Stimulated activated CD4-positive, alpha-beta T cell treated with anti-CD3 and anti-CD28 coated beads, TNF-alpha, amount 100 ng/mL, for 4 hours (primary cell): ENCODE measurements around the gene FIS1.
"Not testable (repeated sequence)": the region's sequence is repeated elsewhere in the genome, so short reads cannot be mapped to it uniquely, and the experiment has no call there.

ENCODE experiments used
- DNase-seq, 3 experiments: peaks; one replicate each; pipeline ENCODE4 v3.0.0-alpha.2; 2020; ENCODE audit warnings: low read depth in 3 of 3

FIS1 gene

GRCh38 chr7:101205901-101206664 lies 38.8 kb downstream of the FIS1 start:
- DNase-seq = no peak

DNA sequence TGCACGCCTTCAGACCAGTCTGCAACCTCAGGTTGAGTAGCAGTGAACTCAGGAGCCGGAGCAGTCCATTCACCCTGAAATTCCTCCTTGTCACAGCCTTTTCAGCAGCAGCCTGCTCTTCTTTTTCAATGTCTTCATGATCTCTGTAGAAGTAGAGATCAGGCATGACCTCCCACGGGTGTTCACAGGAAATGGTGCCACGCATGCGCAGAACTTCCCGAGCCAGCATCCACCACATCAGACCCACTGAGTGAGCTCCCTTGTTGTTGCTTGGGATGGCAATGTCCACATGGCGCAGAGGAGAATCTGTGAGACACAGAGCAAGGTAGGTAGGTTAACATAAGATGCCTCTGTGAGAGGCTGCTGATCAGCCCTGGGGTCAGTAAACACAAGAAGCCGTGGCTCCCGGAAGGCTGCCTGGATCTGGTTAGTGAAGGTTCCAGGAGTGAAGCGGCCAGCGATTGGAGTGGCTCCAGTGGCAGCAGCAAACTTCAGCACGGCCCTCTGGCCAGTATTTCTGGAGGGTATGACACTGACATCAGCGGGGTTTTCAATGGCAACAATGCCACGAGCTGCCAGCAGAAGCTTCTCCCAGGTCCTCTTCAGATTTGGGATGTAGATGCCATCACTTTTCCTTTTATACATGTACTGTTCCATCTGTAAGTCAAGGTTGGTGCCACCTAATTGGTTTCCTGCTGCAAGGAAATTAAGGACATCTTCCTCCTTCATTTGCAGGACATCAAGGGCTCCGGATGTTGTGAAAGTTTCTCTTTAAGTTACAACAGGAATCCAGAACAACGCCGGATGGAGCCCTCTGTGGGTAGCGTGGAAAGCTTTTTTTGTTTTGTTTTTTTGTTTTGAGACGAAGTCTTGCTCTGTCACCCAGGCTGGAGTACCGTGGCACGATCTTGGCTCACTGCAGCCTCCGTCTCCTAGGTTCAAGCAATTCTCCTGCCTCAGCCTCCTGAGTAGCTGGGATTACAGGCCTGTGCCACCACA lies 40.8 kb downstream of the FIS1 start:
- DNase-seq = not testable (repeated sequence)

DNA sequence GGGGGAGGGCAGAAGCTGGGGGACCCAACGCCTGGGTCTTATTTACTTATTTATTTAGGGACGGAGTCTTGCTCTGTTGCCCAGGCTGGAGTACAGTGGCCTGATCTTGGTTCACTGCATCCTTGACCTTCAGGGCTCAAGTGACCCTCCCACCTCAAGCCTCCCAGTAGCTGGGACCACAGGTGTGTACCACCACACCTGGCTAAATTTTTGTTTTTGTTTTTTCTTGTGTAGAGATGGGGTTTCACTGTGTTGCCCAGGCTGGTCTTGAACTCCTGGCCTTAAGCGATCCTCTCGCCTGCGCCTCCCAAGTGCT lies 42.3 kb downstream of the FIS1 start:
- no peak for DNase-seq

GRCh38 chr7:101201695-101202602 lies 42.9 kb downstream of the FIS1 start:
- no peak for DNase-seq

DNA sequence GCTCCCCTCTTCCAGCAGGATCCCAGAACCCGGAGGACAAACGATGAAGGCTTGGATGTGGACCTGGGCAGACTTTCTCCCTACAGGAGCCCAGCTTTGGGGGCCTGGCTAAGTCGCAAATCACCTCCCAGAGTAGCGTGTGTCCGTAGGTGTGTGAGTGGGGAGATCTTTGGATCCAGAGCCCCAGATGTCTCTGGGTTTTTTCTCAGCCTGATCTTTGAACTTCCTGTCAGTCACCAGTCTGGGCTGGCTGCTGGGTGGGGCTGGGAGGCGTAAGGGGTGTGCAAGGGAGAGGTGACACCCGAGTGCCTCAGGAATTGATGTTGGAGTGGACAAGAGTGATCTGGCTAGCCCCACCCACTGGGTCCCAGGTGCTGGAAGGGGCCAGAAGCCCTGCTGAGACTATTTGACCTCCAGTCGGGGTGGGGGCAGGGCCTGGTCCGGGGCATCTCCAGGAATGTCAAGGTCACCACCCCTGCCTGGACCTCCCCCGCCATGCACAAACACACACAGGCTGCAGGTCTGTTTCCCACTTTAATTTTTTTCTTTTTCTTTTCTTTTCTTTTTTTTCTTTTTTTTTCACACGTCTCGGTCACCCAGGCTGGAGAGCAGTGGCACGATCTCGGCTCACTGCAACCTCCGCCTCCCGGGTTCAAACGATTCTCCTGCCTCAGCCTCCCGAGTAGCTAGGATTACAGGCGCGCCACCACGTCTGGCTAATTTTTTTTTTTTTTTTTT lies 43.9 kb downstream of the FIS1 start, which contains the start of gene MOGAT3:
MOGAT3 (minus strand) TSS at position 175 of the 738 bp plus-strand sequence. CDS start 182 bp downstream, outside the sequence.
- no peak for DNase-seq

DNA sequence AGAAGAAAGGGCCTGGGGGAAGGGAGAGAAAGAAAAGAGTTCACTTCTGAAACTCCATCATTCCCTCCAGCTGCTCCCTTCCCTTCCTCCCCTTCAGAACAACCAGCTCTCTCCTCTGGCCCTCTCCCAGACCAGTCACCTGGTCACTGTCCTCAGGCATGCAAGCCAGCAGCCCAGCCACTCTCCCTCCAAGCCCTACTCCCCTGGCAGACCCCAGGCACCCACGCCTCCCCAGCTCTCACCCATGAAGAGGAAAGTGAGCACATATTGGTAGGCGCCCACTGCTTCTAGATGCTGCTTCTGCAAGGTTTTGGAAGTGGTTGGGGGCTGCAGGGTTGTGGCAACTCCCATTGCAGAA lies 44.4 kb downstream of the FIS1 start:
- DNase-seq = no peak

DNA sequence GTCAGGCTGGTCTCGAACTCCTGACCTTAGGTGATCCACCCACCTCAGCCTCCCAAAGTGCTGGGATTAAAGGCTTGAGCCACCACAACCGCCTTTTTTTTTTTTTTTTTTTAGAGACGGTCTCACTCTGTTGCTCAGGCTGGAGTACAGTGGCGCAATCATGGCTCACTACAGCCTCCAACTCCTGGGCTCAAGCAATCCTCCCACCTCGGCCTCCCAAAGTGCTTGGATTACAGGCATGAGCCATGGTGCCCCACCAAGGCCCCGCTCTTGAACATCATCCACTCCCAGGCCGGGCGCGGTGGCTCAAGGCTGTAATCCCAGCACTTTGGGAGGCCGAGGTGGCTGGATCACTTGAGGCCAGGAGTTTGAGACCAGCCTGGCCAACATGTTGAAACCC lies 45.4 kb downstream of the FIS1 start:
- not testable (repeated sequence) for DNase-seq

- no peak for DNase-seq
Measured at GRCh38 chr7:101198476-101198875, 46.4 kb downstream of the FIS1 start.

DNA sequence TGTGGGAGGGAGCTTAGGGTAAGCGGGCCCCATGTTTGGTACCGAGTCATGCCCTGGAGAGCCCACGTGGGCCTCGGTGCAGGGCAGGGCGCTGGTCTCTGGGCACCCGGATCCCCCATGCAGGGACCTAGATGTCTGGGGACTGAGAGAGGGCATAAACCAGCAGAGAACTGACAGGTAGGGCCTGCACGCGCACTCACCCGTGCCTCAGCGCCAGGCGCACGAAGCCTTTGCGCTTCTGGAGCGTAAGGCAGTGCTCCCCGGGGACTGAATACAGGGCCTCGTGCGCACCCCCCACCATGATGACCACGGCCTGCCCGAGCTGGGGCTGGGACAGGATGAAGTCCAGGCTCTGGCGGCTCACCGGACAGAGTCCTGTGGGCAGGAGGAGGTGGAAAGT lies 46.9 kb downstream of the FIS1 start:
- DNase-seq = no peak

DNA sequence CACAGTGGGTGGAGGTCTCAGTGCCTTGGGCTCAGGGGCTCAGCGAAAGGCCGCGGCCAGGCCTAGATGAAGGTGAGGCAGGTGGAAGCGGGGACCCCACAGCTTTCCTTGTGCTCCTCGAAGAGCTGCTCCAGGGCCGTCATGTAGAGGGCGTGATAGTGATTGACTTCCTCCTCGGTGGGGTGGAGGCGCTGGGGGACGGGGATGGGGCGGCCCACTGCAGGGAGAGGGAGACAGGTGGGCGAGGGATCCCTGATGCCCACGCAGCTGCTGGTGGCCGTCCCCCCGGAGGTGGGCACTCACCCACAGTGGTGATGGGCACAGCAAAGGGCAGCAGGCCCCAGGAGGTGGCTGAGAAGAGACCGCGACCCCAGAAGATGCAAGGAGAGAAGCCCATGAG lies 49.0 kb downstream of the FIS1 start:
- DNase-seq = no peak
